Measurements from ENCODE around the gene TPMT. TPM values are rescaled to one million over a fixed set of nuclear protein-coding genes. Genes with fewer than 3 reads are reported as not detected.
"Not testable (repeated sequence)": the region's sequence is repeated elsewhere in the genome, so short reads cannot be mapped to it uniquely, and the experiment has no call there.

Gene TPMT
- total RNA-seq (2014; rRNA removed; shearing (Covaris generic)) = 7.1 and 7.4 TPM in 2 replicates

- DNase-seq (ENCODE audit: low spot score) = peak; percentile 91
These were observed at the start of gene TPMT for GRCh38 chr6:18154507-18155149. Gene TPMT, minus strand, starts transcription at chr6:18155077. Its CDS starts 5,950 bp downstream, at chr6:18149127.

GRCh38 chr6:18203786-18204185 is 48.9 kb upstream of the TPMT start:
- DNase-seq (ENCODE audit: low spot score) = no peak

- no peak for DNase-seq (ENCODE audit: low spot score)
These were observed 37.1 kb upstream of the TPMT start for GRCh38 chr6:18192026-18192425.

- no peak for DNase-seq (ENCODE audit: low spot score)
These were observed 34.3 kb upstream of the TPMT start for GRCh38 chr6:18189196-18189595.

GRCh38 chr6:18187701-18188100 is 32.8 kb upstream of the TPMT start:
- DNase-seq (ENCODE audit: low spot score) = no peak

GRCh38 chr6:18186540-18187250 is 31.8 kb upstream of the TPMT start:
- DNase-seq (ENCODE audit: low spot score) = no peak

- peak; percentile 39 for DNase-seq (ENCODE audit: low spot score)
These were observed 31.2 kb upstream of the TPMT start for GRCh38 chr6:18186033-18186432.

- DNase-seq (ENCODE audit: low spot score) = peak; percentile 23
These were observed 30.7 kb upstream of the TPMT start for GRCh38 chr6:18185624-18186023.

- DNase-seq (ENCODE audit: low spot score) = no peak
These were observed 28.9 kb upstream of the TPMT start for GRCh38 chr6:18183766-18184165.

GRCh38 chr6:18182568-18182967 is 27.7 kb upstream of the TPMT start:
- DNase-seq (ENCODE audit: low spot score) = no peak

GRCh38 chr6:18179770-18180356 is 25.0 kb upstream of the TPMT start:
- no peak for DNase-seq (ENCODE audit: low spot score)

- no peak for DNase-seq (ENCODE audit: low spot score)
These were observed 24.2 kb upstream of the TPMT start for GRCh38 chr6:18178960-18179615.

- no peak for DNase-seq (ENCODE audit: low spot score)
These were observed 22.5 kb upstream of the TPMT start for GRCh38 chr6:18177286-18177965.

GRCh38 chr6:18176198-18176597 is 21.3 kb upstream of the TPMT start:
- not testable (repeated sequence) for DNase-seq (ENCODE audit: low spot score)

- no peak for DNase-seq (ENCODE audit: low spot score)
These were observed 17.0 kb upstream of the TPMT start for GRCh38 chr6:18171871-18172270.

GRCh38 chr6:18168264-18168663 is 13.4 kb upstream of the TPMT start:
- DNase-seq (ENCODE audit: low spot score) = no peak

GRCh38 chr6:18166312-18167036 is 11.6 kb upstream of the TPMT start:
- DNase-seq (ENCODE audit: low spot score) = no peak

GRCh38 chr6:18165751-18166150 is 10.9 kb upstream of the TPMT start:
- no peak for DNase-seq (ENCODE audit: low spot score)

- no peak for DNase-seq (ENCODE audit: low spot score)
These were observed 7.5 kb upstream of the TPMT start for GRCh38 chr6:18162401-18162800.

- no peak for DNase-seq (ENCODE audit: low spot score)
These were observed 6.6 kb upstream of the TPMT start for GRCh38 chr6:18161431-18161830.

GRCh38 chr6:18160911-18161310 is 6.0 kb upstream of the TPMT start:
- DNase-seq (ENCODE audit: low spot score) = no peak

All from HT-29 (cell line).